Glutamatergic neuron (in vitro differentiated cells): Measurements from ENCODE around the gene MRPL19. TPM values are rescaled to one million over a fixed set of nuclear protein-coding genes. Genes with fewer than 3 reads are reported as not detected.

Source experiments
- DNase-seq: peaks from one replicate; pipeline ENCODE4 v3.0.0; 2022
- H3K27ac Mint-ChIP-seq: one replicate; pipeline ENCODE4 v1.8.0; 2020; ENCODE audit warnings: mild to moderate bottlenecking, mixed read lengths, inconsistent platforms; ENCODE audit not compliant: unreplicated experiment
- H3K27me3 Mint-ChIP-seq: one replicate; pipeline ENCODE4 v1.8.0; 2020; ENCODE audit warnings: mild to moderate bottlenecking, moderate library complexity, mixed read lengths, inconsistent platforms; ENCODE audit not compliant: unreplicated experiment
- H3K36me3 Mint-ChIP-seq: one replicate; pipeline ENCODE4 v1.8.0; 2020; ENCODE audit warnings: mild to moderate bottlenecking, mixed read lengths, inconsistent platforms; ENCODE audit not compliant: unreplicated experiment
- H3K4me1 Mint-ChIP-seq: one replicate; pipeline ENCODE4 v1.8.0; 2020; ENCODE audit warnings: mild to moderate bottlenecking, low read depth, mixed read lengths, inconsistent platforms; ENCODE audit not compliant: unreplicated experiment
- H3K4me3 Mint-ChIP-seq: one replicate; pipeline ENCODE4 v1.8.0; 2020; ENCODE audit warnings: mild to moderate bottlenecking, mixed read lengths, inconsistent platforms; ENCODE audit not compliant: unreplicated experiment
- H3K9me3 Mint-ChIP-seq: one replicate; pipeline ENCODE4 v1.8.0; 2020; ENCODE audit warnings: mild to moderate bottlenecking, moderate library complexity, mixed read lengths, inconsistent platforms; ENCODE audit not compliant: unreplicated experiment
- CTCF ChIP-seq: fragments of 200-600 bp; sonication (generic); IDR thresholded peaks from one replicate; pipeline ENCODE4 v1.5.0; 2021; ENCODE audit not compliant: partially characterized antibody, unreplicated experiment
- total RNA-seq: library from RNA; stranded (reverse); fragmentation: NEBNext Ultra II Directional; extraction: Animal tissue kit (Norgen Biotek cat#: 25700); gene quantifications from one replicate; pipeline ENCODE4 v1.2.1, GENCODE V29; 2021; ENCODE audit not compliant: unreplicated experiment

The MRPL19 gene
- total RNA-seq, 1 donor from 2014 or later = 44.6 TPM

GRCh38 chr2:75634945-75635344 lies 11.6 kb upstream of the MRPL19 start:
- Mint-ChIP-seq H3K4me3 (no peak overlapping the region), H3K9me3 (no peaks in the 10 kb centered on the region), H3K27me3 (peaks cover 3% of the 10 kb centered on the region), H3K27ac (no peak overlapping the region), H3K4me1 (peaks cover 4% of the 10 kb centered on the region), H3K36me3 (no peaks in the 10 kb centered on the region)
- no peak for TF ChIP-seq CTCF
- no peak for DNase-seq

GRCh38 chr2:75637568-75637967 lies 9.0 kb upstream of the MRPL19 start:
- Mint-ChIP-seq H3K27me3 (peaks cover 3% of the 10 kb centered on the region), H3K4me1 (peaks cover 4% of the 10 kb centered on the region), H3K4me3 (no peak overlapping the region), H3K27ac (no peak overlapping the region), H3K36me3 (no peaks in the 10 kb centered on the region), H3K9me3 (no peaks in the 10 kb centered on the region)
- DNase-seq = no peak
- TF ChIP-seq CTCF = no peak

- no peak overlapping the region for H3K27ac Mint-ChIP-seq
- peak; percentile 80 for DNase-seq
- TF ChIP-seq CTCF = peak; percentile 83
- H3K4me1 Mint-ChIP-seq = peaks cover 4% of the 10 kb centered on the region
- no peaks in the 10 kb centered on the region for H3K36me3 Mint-ChIP-seq
- H3K9me3 Mint-ChIP-seq = no peaks in the 10 kb centered on the region
- H3K4me3 Mint-ChIP-seq = no peak overlapping the region
- H3K27me3 Mint-ChIP-seq = no peaks in the 10 kb centered on the region
Observed at GRCh38 chr2:75640621-75641121, 5.9 kb upstream of the MRPL19 start.

GRCh38 chr2:75641587-75641986 lies 5.0 kb upstream of the MRPL19 start:
- no peak for TF ChIP-seq CTCF
- no peaks in the 10 kb centered on the region for H3K27me3 Mint-ChIP-seq
- H3K4me3 Mint-ChIP-seq = no peak overlapping the region
- DNase-seq = no peak
- no peak overlapping the region for H3K27ac Mint-ChIP-seq
- H3K9me3 Mint-ChIP-seq = no peaks in the 10 kb centered on the region
- H3K36me3 Mint-ChIP-seq = no peaks in the 10 kb centered on the region
- H3K4me1 Mint-ChIP-seq = peaks cover 4% of the 10 kb centered on the region

DNA sequence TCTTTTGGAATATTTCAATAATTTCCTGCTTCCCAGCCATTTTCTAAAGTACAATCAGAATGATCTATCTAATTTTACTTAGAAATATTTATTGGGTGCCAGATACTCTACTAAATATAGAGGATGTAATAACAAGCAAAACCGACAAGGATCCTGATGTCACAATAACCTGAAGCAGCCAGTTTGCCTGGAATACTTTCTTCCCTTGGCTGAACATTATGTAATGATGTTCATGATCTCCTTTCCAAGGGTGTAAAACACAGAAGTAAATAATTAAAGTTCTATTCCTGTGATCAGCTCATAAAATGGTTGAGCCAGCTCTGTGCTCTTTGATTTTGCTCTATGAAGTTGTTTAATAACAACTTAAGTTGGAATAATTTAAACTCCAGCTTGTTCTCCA lies 2.6 kb upstream of the MRPL19 start:
- DNase-seq = no peak
- no peaks in the 10 kb centered on the region for H3K27me3 Mint-ChIP-seq
- TF ChIP-seq CTCF = no peak
- H3K36me3 Mint-ChIP-seq = no peaks in the 10 kb centered on the region
- H3K4me1 Mint-ChIP-seq = peaks cover 3% of the 10 kb centered on the region
- peaks cover 2% of the 10 kb centered on the region for H3K9me3 Mint-ChIP-seq
- H3K27ac Mint-ChIP-seq = no peak overlapping the region
- H3K4me3 Mint-ChIP-seq = no peak overlapping the region
